ENCODE measurements around the gene HOXC9.

The HOXC9 gene

DNA sequence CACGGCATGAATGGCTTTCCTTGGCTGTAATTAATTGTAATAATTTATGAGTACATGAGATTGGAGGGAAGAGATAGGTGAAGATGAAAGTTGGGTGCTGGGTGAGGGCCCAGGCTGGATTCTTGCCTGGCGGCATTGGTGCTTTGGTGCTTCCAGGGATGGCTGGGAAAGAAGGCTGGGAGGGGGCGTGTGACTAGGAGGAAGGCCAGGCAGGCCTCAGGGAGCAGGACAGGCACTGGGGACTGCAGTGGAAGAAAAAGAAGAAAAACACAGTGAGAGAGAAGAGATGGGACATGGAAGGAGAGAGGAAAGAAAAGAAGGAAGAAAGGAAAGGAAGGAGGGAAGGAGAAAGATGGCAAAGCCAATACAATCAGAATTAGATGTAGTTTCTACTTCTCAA, 3.7 kb downstream of the HOXC9 start:
- FAIRE-seq: no peak

- no peak for FAIRE-seq
Observed at GRCh38 chr12:54004063-54004840, 4.3 kb downstream of the HOXC9 start.

- FAIRE-seq: no peak
Observed at GRCh38 chr12:54004841-54005530, 5.0 kb downstream of the HOXC9 start.

GRCh38 chr12:54005531-54005852, 5.5 kb downstream of the HOXC9 start:
- FAIRE-seq: no peak

GRCh38 chr12:54005853-54006558, 6.0 kb downstream of the HOXC9 start:
- no peak for FAIRE-seq

DNA sequence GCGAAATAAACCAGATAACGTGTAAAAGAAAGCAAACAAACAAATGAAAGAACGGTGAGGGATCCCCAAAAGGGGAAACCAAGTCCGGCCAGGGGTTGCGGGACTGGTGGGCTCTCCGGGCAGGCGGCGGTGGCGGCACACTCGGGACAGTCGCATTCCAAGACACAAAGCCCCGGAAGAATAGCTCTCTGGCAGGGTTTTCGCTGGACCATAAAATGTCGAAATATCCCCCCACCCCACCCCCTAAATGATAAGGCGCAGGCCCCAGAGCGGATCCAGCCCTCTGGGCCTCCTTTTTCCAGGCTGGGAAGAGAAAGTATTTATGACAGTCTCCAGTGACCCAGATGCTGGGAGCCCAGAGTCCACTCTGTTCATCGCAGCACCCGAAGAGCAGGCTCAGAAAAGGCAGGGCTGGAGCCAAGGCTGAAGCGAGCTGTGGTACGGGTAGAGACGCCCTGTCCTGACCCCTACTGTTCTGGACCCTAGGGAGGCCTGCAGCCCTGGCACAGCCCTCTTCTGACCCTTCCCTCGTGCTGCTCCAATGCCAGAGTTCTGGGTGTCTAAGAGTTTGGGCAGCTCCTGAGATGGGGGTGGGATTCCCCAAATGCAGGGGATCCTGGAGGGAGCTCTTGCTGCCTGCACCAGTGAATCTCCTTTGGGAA, 6.7 kb downstream of the HOXC9 start:
- FAIRE-seq: no peak

GRCh38 chr12:54007538-54008259, 7.7 kb downstream of the HOXC9 start:
- no peak for FAIRE-seq

DNA sequence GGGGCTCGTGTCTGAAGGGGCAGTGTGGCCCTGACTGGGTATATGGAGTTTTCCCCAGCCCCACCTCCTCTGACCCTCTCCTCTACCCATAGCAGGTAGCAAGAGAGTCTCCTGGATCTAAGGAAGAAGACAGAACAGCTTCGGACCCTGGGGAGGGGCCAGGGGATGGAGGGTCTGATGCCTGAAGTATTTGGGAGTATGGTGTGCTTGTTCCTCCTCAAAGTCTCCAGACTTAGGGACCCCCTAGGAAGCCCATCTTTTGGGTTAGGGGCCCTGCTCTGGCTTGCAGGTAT, 8.2 kb downstream of the HOXC9 start:
- FAIRE-seq: no peak

- no peak for FAIRE-seq
Observed at GRCh38 chr12:54009171-54010052, 9.5 kb downstream of the HOXC9 start.

DNA sequence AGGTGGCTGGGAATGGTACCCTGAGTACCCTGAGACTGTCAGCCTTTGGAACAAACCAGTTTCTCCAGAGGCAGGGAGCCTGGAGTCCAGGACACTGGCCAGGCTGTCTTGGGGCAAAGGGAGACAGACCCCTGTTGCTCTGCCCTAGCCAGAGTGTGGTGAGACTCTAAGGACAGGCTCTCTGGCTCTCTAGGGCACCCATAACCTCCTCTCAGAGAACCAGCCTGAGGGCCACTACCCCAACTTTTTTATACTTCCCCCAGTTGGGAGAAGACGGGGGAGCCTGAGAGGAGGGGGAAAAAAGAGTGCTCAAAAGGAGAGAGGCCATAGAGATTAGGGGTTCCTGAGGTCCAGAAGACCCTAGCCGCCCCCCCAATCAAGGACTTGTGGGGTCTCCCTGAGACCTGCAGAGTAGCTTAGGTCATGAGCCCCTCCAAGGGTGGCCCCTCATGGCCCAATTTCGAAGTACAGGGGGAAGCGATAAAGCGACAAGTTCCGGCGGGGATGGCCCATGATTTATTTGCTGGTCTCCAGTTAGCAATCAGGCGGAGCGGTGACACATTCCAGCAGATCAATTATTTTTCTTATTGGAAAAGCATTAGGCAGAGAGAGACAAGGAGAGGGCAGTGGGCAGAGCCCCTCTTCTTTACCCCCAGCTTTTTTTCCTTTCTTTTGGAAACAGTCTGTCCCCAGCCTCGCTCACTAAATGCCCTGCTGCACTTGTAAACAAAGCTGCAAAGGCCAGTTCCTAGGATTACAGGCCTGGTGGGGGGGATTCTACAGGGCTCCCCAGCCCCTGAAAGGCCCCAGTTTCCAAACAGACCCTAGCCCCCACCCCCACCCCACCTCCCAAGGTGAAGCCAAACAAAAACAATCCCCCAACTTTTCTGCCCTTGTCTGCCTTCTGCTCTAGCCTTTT, 10.4 kb downstream of the HOXC9 start:
- no peak for FAIRE-seq

DNA sequence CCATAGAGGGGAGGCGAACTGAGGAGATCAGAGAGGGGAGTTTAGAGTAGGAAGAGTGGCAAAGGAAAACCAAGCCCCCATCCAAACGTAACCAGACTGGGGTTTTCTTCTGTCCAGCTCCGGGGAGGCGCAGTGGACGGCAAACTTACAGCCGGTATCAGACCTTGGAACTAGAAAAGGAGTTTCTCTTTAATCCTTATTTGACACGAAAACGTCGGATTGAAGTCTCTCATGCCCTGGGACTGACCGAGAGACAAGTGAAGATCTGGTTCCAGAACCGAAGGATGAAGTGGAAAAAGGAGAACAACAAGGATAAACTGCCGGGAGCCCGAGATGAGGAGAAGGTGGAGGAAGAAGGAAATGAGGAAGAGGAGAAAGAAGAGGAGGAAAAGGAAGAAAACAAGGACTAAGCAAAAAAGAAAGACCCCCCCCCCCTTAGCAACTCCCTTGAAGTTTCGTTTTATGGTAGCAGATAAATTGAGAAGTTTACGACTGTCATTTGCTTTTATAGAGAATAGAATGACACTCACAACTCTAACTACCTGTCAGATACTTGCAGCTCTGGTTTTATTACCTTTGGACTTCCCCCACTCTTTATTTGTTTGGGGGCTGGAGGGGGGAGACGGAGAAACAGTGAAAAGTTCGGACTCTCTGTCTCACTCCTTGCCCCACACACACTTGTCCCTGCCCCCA, 11.2 kb downstream of the HOXC9 start:
- FAIRE-seq: no peak

GRCh38 chr12:54011665-54012532, 11.9 kb downstream of the HOXC9 start:
- FAIRE-seq: no peak

- FAIRE-seq: no peak
Observed at GRCh38 chr12:54012631-54013409, 12.9 kb downstream of the HOXC9 start.

- no peak for FAIRE-seq
Observed at GRCh38 chr12:54014377-54015017, 14.5 kb downstream of the HOXC9 start.

- FAIRE-seq: no peak
Observed at GRCh38 chr12:54015018-54015931, 15.3 kb downstream of the HOXC9 start.

DNA sequence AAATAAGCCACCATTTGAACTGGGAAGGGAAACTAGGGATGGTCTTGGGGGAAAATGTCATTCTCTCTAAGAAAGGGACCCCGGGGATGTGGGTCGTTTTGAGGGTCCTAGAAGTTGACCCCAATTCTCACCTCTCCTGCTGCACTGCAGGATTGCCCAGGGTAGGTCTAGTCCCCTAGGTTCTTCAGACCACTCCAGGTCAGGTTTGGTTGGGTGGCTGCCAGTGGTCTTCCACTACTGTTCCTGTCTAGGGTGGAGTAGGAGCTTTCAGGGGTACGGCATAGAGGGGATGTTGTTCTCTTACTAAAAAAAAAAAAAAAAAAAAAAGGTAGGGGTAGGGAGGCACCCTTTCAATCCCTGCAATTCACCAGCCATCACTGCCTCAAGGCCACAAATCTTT, 16.1 kb downstream of the HOXC9 start:
- FAIRE-seq: no peak

Measured in A204.1 (cell line).